GM23338 (cell line): ENCODE data around the gene PNLIPRP3. TPM values are rescaled to one million over a fixed set of nuclear protein-coding genes. Genes with fewer than 3 reads are reported as not detected.

Experiments
- ATAC-seq: fragments of 200-7000 bp; cut with Tn5 transposase; 3 replicates; pipeline ENCODE4 v1.9.1; 2020
- DNase-seq: peaks from one replicate; pipeline ENCODE4 v3.0.0-alpha.2; 2015; ENCODE audit warnings: low spot score
- H2AFZ ChIP-seq: fragments of 200-600 bp; sonication (generic); 2 replicates; pipeline ENCODE4 v1.8.0; 2016; ENCODE audit warnings: antibody characterized with exemption, mild to moderate bottlenecking, moderate library complexity
- H3F3A ChIP-seq: fragments of 200-600 bp; sonication (generic); replicated peaks from 2 replicates; pipeline ENCODE4 v1.8.0; 2017; ENCODE audit warnings: antibody characterized with exemption, mixed run types, low read depth
- H3K27ac ChIP-seq: fragments of 200-600 bp; sonication (generic); 2 replicates; pipeline ENCODE4 v1.6.1; 2016; ENCODE audit warnings: low read depth
- H3K27me3 ChIP-seq: fragments of 200-600 bp; sonication (generic); 2 replicates; pipeline ENCODE4 v1.8.0; 2016; ENCODE audit warnings: mild to moderate bottlenecking, mixed run types, moderate library complexity; ENCODE audit not compliant: insufficient read depth
- H3K36me3 ChIP-seq: fragments of 200-600 bp; sonication (generic); 2 replicates; pipeline ENCODE4 v1.8.0; 2016; ENCODE audit warnings: mild to moderate bottlenecking; ENCODE audit not compliant: insufficient read depth
- H3K4me1 ChIP-seq: fragments of 200-600 bp; sonication (generic); 2 replicates; pipeline ENCODE4 v1.8.0; 2016; ENCODE audit warnings: mild to moderate bottlenecking, moderate library complexity; ENCODE audit not compliant: insufficient read depth
- H3K4me2 ChIP-seq: fragments of 200-600 bp; sonication (generic); 2 replicates; pipeline ENCODE4 v1.7.1; 2017; ENCODE audit warnings: mixed run types
- H3K4me3 ChIP-seq: fragments of 200-600 bp; sonication (generic); 2 replicates; pipeline ENCODE4 v1.6.1; 2016; ENCODE audit warnings: mixed run types
- H3K79me2 ChIP-seq: fragments of 200-600 bp; sonication (generic); replicated peaks from 2 replicates; pipeline ENCODE4 v1.8.0; 2017; ENCODE audit warnings: mild to moderate bottlenecking; ENCODE audit not compliant: insufficient read depth
- H3K9me2 ChIP-seq: fragments of 200-600 bp; sonication (generic); 2 replicates; pipeline ENCODE4 v1.8.0; 2017; ENCODE audit not compliant: insufficient read depth
- H4K20me1 ChIP-seq: fragments of 200-600 bp; sonication (generic); replicated peaks from 2 replicates; pipeline ENCODE4 v1.8.0; 2017; ENCODE audit warnings: mild to moderate bottlenecking; ENCODE audit not compliant: insufficient read depth
- H3K27ac Mint-ChIP-seq: 2 replicates; pipeline ENCODE4 v1.8.0; 2020; ENCODE audit warnings: inconsistent platforms, mild to moderate bottlenecking, moderate library complexity, mixed read lengths
- H3K27me3 Mint-ChIP-seq: 3 replicates; pipeline ENCODE4 v1.8.0; 2022; ENCODE audit warnings: low read depth, mild to moderate bottlenecking, moderate library complexity, mixed read lengths, inconsistent platforms; ENCODE audit not compliant: insufficient read depth, poor library complexity
- H3K36me3 Mint-ChIP-seq: 3 replicates; pipeline ENCODE4 v1.8.0; 2021; ENCODE audit warnings: low read depth, mild to moderate bottlenecking, inconsistent platforms, moderate library complexity, mixed read lengths
- H3K4me1 Mint-ChIP-seq: 3 replicates; pipeline ENCODE4 v1.8.0; 2020; ENCODE audit warnings: mild to moderate bottlenecking, inconsistent platforms, mixed read lengths
- H3K4me3 Mint-ChIP-seq: 3 replicates; pipeline ENCODE4 v1.8.0; 2021; ENCODE audit warnings: moderate library complexity, mild to moderate bottlenecking, inconsistent platforms, mixed read lengths
- H3K9me3 Mint-ChIP-seq: 3 replicates; pipeline ENCODE4 v1.8.0; 2020; ENCODE audit warnings: moderate library complexity, mild to moderate bottlenecking, inconsistent platforms, mixed read lengths
- CREB1 ChIP-seq: fragments of 250-450 bp; sonication (Bioruptor Pico); IDR thresholded peaks from 2 replicates; pipeline ENCODE4 v1.5.0; 2020; ENCODE audit warnings: low read depth, mild to moderate bottlenecking, moderate library complexity
- EZH2phosphoT487 ChIP-seq: fragments of 200-600 bp; sonication (generic); IDR thresholded peaks from one replicate; pipeline ENCODE4 v1.8.1; 2018; ENCODE audit warnings: antibody characterized with exemption; ENCODE audit not compliant: unreplicated experiment
- NANOG ChIP-seq: IDR thresholded peaks from 2 replicates; pipeline ENCODE4 v1.6.1; 2016; ENCODE audit warnings: antibody characterized with exemption, borderline replicate concordance
- POLR2AphosphoS5 ChIP-seq: IDR thresholded peaks from 2 replicates; pipeline ENCODE4 v1.6.1; 2016; ENCODE audit warnings: antibody characterized with exemption, low read depth
- STAT1 ChIP-seq: IDR thresholded peaks from one replicate; pipeline ENCODE4 v1.6.1; 2016; ENCODE audit warnings: antibody characterized with exemption; ENCODE audit not compliant: unreplicated experiment
- ZNF114 ChIP-seq: fragments of 250-450 bp; sonication (Bioruptor Pico); IDR thresholded peaks from 2 replicates; pipeline ENCODE4 v1.5.0; 2020; ENCODE audit warnings: mild to moderate bottlenecking, moderate library complexity
- polyA plus RNA-seq: library from polyadenylated mRNA; unstranded; fragments of >200 nt; fragmentation: Nextera tagmentation; extraction: Ambion mirVana; gene quantifications from 2 replicates; pipeline ENCODE4 v1.2.1, GENCODE V29; 2016
- total RNA-seq: library from RNA; depleted of rRNA; stranded (reverse); fragments of >200 nt; shearing (Covaris generic); gene quantifications from 2 replicates; pipeline ENCODE4 v1.2.3, GENCODE V29; 2014
- TF ChIP-seq, protein P1 (sequence below): fragments of 250-450 bp; sonication (Bioruptor Pico); IDR thresholded peaks from 2 replicates; pipeline ENCODE4 v1.5.0; 2020; ENCODE audit warnings: mild to moderate bottlenecking, moderate library complexity
- TF ChIP-seq, protein P2 (sequence below): IDR thresholded peaks from 2 replicates; pipeline ENCODE4 v1.6.1; 2016; ENCODE audit warnings: antibody characterized with exemption

PNLIPRP3 gene
- total and polyA plus RNA-seq, 2 experiments from 2014 or later: not detected

DNA sequence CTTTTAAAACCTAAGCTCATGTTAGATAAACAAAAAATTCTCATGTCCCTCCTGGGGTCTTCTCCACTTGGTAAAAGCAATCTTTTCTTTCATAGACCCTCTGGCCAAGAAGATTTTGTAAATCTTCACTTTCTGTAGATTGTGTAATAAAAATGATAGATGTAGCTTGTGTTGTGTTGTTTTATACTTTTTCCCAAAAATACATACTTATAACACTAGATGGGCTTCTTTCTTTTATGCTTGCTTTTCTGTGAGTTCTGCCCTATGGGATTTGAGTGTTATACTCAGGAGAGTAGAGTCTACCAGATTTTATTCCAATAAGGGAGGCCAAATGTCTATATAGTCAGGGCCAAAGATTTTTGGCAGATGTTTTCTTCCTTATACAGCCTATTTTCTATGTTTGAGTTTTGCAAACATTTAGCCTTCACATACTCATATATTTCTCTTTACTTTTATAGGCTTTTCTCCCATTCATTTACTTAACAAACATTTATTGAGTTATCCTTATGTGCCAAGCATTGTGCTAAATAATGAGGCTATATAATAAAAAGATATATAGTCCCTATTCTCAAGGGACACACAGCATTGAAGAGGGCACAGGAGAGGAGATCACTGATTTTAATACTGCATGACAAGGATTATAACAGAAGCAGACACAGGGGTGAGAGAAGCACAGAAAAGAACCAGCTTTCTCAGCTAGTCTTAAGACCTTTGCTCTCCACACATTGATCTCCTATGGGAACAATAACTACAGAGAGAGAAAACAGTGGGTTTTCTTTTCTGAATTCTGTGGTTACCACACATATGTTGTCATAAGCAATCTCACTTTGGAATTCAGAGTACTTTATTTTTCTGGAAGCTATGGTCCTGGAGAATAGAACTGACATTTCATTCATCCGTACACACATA, 60.1 kb downstream of the PNLIPRP3 start (continued):
- TF ChIP-seq, protein P1, sequence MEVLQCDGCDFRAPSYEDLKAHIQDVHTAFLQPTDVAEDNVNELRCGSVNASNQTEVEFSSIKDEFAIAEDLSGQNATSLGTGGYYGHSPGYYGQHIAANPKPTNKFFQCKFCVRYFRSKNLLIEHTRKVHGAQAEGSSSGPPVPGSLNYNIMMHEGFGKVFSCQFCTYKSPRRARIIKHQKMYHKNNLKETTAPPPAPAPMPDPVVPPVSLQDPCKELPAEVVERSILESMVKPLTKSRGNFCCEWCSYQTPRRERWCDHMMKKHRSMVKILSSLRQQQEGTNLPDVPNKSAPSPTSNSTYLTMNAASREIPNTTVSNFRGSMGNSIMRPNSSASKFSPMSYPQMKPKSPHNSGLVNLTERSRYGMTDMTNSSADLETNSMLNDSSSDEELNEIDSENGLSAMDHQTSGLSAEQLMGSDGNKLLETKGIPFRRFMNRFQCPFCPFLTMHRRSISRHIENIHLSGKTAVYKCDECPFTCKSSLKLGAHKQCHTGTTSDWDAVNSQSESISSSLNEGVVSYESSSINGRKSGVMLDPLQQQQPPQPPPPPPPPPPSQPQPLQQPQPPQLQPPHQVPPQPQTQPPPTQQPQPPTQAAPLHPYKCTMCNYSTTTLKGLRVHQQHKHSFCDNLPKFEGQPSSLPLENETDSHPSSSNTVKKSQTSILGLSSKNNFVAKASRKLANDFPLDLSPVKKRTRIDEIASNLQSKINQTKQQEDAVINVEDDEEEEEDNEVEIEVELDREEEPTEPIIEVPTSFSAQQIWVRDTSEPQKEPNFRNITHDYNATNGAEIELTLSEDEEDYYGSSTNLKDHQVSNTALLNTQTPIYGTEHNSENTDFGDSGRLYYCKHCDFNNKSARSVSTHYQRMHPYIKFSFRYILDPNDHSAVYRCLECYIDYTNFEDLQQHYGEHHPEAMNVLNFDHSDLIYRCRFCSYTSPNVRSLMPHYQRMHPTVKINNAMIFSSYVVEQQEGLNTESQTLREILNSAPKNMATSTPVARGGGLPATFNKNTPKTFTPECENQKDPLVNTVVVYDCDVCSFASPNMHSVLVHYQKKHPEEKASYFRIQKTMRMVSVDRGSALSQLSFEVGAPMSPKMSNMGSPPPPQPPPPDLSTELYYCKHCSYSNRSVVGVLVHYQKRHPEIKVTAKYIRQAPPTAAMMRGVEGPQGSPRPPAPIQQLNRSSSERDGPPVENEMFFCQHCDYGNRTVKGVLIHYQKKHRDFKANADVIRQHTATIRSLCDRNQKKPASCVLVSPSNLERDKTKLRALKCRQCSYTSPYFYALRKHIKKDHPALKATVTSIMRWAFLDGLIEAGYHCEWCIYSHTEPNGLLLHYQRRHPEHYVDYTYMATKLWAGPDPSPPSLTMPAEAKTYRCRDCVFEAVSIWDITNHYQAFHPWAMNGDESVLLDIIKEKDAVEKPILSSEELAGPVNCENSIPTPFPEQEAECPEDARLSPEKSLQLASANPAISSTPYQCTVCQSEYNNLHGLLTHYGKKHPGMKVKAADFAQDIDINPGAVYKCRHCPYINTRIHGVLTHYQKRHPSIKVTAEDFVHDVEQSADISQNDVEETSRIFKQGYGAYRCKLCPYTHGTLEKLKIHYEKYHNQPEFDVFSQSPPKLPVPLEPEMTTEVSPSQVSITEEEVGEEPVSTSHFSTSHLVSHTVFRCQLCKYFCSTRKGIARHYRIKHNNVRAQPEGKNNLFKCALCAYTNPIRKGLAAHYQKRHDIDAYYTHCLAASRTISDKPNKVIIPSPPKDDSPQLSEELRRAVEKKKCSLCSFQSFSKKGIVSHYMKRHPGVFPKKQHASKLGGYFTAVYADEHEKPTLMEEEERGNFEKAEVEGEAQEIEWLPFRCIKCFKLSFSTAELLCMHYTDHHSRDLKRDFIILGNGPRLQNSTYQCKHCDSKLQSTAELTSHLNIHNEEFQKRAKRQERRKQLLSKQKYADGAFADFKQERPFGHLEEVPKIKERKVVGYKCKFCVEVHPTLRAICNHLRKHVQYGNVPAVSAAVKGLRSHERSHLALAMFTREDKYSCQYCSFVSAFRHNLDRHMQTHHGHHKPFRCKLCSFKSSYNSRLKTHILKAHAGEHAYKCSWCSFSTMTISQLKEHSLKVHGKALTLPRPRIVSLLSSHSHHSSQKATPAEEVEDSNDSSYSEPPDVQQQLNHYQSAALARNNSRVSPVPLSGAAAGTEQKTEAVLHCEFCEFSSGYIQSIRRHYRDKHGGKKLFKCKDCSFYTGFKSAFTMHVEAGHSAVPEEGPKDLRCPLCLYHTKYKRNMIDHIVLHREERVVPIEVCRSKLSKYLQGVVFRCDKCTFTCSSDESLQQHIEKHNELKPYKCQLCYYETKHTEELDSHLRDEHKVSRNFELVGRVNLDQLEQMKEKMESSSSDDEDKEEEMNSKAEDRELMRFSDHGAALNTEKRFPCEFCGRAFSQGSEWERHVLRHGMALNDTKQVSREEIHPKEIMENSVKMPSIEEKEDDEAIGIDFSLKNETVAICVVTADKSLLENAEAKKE (CRISPR knock-in tag): no peak
- TF ChIP-seq NANOG: no peak
- no peak for TF ChIP-seq ZNF114 (CRISPR knock-in tag)

- Histone ChIP-seq H3K4me1 (peaks cover 16% of the 10 kb centered on the region), H3K27ac (no peak overlapping the region), H3K4me3 (no peak overlapping the region), H3F3A (no peaks in the 10 kb centered on the region), H2AFZ (no peak overlapping the region), H3K79me2 (no peaks in the 10 kb centered on the region), H4K20me1 (no peaks in the 10 kb centered on the region), H3K27me3 (no peaks in the 10 kb centered on the region), H3K9me2 (no peaks in the 10 kb centered on the region), H3K4me2 (no peak overlapping the region), H3K36me3 (no peaks in the 10 kb centered on the region)
- H3K9me3 Mint-ChIP-seq: no peaks in the 10 kb centered on the region; the same call in 2 of the 3 replicates
- ATAC-seq (no peak), DNase-seq (no peak)
- H3K4me3 Mint-ChIP-seq: no peak overlapping the region
- no peaks in the 10 kb centered on the region for H3K36me3 Mint-ChIP-seq
- peaks cover 13% of the 10 kb centered on the region for H3K4me1 Mint-ChIP-seq
- H3K27me3 Mint-ChIP-seq: peaks cover 5% of the 10 kb centered on the region
- H3K27ac Mint-ChIP-seq: no peak overlapping the region
- no peak for TF ChIP-seq STAT1
- TF ChIP-seq EZH2phosphoT487: no peak
- TF ChIP-seq, protein P2, sequence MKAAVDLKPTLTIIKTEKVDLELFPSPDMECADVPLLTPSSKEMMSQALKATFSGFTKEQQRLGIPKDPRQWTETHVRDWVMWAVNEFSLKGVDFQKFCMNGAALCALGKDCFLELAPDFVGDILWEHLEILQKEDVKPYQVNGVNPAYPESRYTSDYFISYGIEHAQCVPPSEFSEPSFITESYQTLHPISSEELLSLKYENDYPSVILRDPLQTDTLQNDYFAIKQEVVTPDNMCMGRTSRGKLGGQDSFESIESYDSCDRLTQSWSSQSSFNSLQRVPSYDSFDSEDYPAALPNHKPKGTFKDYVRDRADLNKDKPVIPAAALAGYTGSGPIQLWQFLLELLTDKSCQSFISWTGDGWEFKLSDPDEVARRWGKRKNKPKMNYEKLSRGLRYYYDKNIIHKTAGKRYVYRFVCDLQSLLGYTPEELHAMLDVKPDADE: no peak
- no peak for TF ChIP-seq POLR2AphosphoS5
- no peak for TF ChIP-seq NANOG
- TF ChIP-seq CREB1 (CRISPR knock-in tag): no peak
Measured at GRCh38 chr10:116489460-116489859, 61.8 kb downstream of the PNLIPRP3 start.
